Erythroblast (primary cell): Measurements from ENCODE around the gene RTN4IP1.

Experiments
- DNase-seq, 2 experiments: peaks; one replicate each; lab custom pipeline; 2025; lab: John Stamatoyannopoulos, UW
- GATA1 ChIP-seq: IDR thresholded peaks from 2 replicates; pipeline ENCODE4 v1.6.1; 2011; ENCODE audit warnings: low read depth, mild to moderate bottlenecking, control low read depth, low read length, moderate library complexity
- POLR2A ChIP-seq: IDR thresholded peaks from 2 replicates; pipeline ENCODE4 v1.6.1; 2011; ENCODE audit warnings: mild to moderate bottlenecking, low read length

Gene RTN4IP1

DNA sequence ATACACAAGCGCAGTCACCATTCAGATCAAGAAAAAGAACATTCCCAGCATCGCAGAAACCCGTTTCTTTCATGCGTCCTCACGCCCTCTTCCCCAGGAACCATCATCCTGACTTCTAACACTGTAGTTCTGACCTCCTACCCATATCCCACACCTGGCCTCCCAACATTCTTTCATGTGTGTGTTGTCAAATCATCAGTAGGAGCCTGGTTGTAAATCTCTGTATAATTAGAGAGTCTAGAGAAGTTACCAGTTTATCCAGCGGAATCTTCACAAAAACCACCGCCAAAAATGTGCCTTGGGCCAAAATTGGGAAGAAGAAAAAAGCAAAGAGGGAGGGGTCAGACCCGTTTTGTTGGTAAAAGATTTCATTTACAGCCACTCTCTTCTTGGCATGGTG is 91.6 kb downstream of the RTN4IP1 start:
- DNase-seq: no peak
- no peak for TF ChIP-seq GATA1
- no peak for TF ChIP-seq POLR2A

GRCh38 chr6:106536851-106537250 is 92.4 kb downstream of the RTN4IP1 start:
- no peak for DNase-seq
- TF ChIP-seq POLR2A: no peak
- no peak for TF ChIP-seq GATA1

DNA sequence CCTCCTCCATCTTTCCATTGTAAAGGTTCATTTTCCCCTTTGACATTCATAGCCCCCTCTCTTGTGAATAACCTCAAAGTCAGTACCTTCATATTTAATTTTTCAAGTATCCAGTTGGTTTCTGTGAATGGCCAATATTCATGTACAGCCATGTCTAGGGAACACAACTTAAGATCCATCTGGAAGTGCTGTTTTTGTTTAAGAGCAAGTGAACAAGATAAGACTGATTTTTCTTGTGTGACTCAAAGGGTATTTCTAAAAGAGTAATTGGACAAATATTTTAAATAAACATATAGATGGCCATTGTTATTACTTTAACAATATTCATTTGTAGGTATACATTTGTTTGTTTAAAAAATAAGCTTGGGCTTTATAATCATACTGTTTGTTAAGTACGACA is 92.9 kb downstream of the RTN4IP1 start:
- TF ChIP-seq GATA1 (no peak), POLR2A (no peak)
- no peak for DNase-seq

DNA sequence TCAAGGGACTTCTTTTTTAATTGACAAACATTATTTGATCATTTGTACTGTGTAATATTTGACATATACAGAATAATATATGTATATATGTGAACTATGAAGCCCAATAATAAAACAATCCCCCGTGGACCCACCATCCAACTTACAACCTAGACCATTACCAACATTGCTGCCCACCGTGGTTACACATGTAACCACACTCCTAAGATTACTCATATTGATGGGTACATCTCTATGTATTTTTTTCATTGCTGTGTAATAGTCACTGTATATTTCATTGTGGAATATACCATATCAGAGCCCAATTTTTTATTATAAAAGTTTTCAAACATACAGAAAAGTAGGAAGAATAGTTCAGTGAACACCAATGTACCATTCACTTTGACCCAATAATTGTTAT is 94.3 kb downstream of the RTN4IP1 start:
- DNase-seq: no peak
- TF ChIP-seq POLR2A (no peak), GATA1 (no peak)

DNA sequence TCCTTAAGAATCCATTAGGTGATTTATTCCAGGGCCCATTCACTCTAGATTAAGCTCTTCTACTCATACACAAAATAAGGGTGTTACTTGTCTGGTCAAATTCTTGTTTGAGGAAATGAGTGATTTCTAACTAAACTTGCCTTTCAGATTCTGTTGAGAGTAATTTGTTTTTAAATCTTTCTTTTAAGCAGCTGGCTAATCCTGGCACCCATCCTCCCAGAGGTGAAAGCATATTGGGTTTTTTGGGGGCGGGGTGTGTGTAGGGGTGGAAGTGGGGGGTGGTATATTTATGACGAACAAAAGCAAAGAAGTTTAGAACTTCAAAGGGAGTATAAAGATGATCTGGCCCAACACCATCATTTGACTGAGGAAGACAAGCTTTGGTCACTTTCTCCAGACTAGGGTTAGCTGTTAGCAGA is 94.7 kb downstream of the RTN4IP1 start:
- DNase-seq: no peak
- TF ChIP-seq GATA1 (no peak), POLR2A (no peak)

DNA sequence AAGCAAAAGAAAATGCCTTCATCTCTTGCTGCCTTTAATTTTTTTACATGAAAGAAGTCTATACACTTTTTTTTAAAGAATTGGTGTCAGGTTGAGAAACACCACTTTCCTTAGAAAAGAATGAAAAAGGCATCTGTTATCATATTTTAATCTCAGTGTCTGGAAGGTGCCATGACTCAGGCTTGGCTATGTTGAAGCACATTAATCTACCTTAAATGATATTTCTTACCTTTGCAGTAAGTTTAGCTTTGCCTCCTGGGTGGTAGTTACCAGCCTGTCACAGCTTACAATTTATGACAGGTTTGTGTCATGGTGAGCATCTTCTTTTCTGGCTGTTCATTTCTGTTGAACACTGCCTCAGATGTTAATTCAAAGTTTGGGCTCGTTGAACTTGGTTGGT is 95.3 kb downstream of the RTN4IP1 start:
- no peak for DNase-seq
- TF ChIP-seq GATA1: no peak
- TF ChIP-seq POLR2A: no peak

DNA sequence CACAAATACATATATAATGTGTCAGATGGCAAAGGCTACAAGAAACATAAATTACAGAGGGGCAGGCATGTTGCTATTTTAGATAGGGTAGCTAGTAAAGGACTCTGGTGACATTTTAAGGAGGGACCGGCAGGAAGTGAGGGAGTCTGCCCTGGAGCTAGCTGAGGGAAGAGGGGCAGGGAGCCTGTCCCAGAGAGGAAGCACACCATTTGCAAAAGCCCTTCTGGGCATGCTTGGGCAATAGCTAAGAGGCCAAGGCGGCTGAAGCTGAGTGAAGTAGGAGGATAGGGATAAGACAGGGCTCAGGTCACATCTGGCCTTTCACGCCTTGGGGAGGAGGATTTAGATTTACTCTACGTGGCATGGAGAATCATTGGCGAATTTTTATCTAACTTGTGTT is 96.2 kb downstream of the RTN4IP1 start:
- DNase-seq: no peak
- TF ChIP-seq POLR2A (no peak), GATA1 (no peak)

DNA sequence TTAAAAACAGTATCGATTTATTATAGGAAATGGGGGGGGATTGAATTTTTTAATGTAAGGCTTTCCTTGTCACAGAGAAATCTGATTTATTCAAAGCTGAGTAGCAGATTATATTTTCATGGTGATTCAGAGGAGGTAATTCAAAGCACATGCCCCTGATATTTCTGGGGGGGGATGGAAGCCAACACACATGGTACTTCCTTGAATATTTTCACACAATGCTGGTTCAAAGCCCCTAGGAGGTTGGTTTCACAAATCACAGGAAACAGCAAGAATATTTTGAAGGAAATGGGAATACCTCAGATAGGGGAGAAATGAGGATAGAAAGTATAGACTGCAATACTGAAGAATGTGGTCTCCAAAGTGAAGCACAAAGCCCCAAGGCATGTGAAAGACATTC is 98.8 kb downstream of the RTN4IP1 start:
- DNase-seq: no peak

DNA sequence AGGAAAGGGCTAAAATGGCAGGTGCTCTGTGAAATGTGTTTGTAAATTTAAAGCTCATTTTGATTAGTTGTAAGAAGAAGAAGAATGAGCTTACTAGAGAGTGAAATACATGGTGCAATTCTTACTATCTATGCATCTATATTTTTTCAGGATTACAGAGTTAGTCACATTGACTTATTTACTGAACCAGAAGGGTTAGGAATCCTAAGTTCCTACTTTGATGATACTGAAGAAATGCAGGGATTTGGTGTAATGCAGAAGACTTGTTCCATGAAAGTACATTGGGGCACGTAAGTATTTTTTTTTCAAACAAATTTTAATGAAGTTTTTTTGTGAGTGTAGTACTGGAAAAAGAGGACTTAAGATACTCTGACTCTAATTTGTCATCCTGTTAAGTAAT is 99.3 kb downstream of the RTN4IP1 start:
- DNase-seq: no peak
- TF ChIP-seq POLR2A: no peak
- TF ChIP-seq GATA1: no peak

More for the DNA sequence above, 98.8 kb downstream of the RTN4IP1 start:
- TF ChIP-seq GATA1 (no peak), POLR2A (no peak)

DNA sequence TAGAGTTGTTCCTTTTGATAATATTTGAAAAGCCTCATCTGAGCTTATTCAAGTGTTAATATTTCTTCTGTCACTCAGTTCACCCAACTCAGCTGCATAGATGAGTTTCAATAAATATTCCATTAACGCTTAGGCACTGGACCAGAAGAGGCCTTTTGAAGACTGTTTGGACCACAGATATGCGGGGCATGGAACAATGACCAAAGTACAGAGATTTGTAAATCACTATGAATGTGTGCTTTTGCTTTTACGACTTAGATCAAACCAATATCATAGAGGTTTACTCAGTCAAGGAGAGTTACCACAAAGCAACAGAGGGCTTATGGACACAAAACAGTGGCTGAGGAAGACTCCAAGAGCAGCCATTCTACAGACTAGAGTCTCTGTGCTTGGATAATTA is 99.9 kb downstream of the RTN4IP1 start:
- TF ChIP-seq GATA1 (no peak), POLR2A (no peak)
- no peak for DNase-seq

DNA sequence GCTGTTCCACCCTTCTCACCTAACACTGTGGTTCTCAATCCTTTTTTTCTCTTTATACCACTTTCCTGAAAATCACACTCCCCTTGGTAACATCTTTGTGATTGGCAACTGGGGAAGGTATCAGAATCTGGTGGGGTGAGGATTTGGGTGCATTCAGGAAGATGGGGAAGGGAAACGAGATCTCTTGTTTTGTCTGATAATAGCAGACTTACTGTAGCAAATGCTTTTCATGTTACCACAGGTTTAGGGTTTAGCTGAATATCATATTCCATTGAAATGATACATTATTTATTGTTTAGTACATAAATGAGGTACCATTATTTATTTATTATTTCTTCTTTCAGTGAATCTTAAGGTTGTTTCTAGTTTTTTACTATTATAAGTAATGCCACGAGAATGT is 100.8 kb downstream of the RTN4IP1 start:
- DNase-seq: no peak
- TF ChIP-seq GATA1 (no peak), POLR2A (no peak)

GRCh38 chr6:106527979-106528378 is 101.3 kb downstream of the RTN4IP1 start:
- no peak for DNase-seq
- TF ChIP-seq POLR2A (no peak), GATA1 (no peak)

- no peak for DNase-seq
- TF ChIP-seq POLR2A (no peak), GATA1 (no peak)
These were observed 102.2 kb downstream of the RTN4IP1 start for GRCh38 chr6:106527117-106527516.

DNA sequence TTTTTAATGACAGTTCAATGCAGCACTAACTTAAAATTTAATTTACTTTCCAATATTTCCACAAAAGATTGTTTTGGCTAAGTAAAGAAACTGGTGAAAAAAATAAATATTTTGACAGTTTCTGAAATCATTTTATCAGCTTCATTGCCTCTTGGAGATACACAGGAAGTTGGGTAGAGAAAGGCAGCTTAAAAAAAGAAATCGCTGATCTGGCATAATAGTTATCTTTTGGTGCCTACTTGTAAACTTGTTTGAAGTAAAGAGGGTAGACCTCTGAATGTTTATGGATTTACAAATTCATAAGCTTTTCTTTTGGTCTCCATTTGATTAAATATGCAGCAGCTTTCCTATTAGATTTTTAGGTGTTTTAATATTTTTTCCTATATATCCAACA is 103.4 kb downstream of the RTN4IP1 start:
- DNase-seq: no peak
- TF ChIP-seq POLR2A: no peak
- TF ChIP-seq GATA1: no peak

GRCh38 chr6:106525107-106525881 is 104.0 kb downstream of the RTN4IP1 start:
- no peak for DNase-seq
- TF ChIP-seq GATA1: no peak
- no peak for TF ChIP-seq POLR2A
